GM21529 (cell line): ENCODE measurements around the gene TMEM63B.
"Not testable (repeated sequence)": the region's sequence is repeated elsewhere in the genome, so short reads cannot be mapped to it uniquely, and the experiment has no call there.

Experiments used
- ATAC-seq: cut with Tn5 transposase; IDR thresholded peaks from one replicate; pipeline ENCODE4 v1.9.1; 2021; ENCODE audit not compliant: unreplicated experiment

Gene TMEM63B

GRCh38 chr6:44094403-44095242 lies 32.7 kb upstream of the TMEM63B start:
- no peak for ATAC-seq

- not testable (repeated sequence) for ATAC-seq
Observed at GRCh38 chr6:44095243-44095623, 32.1 kb upstream of the TMEM63B start.

GRCh38 chr6:44096612-44097011 lies 30.7 kb upstream of the TMEM63B start:
- ATAC-seq: no peak

- no peak for ATAC-seq
Observed at GRCh38 chr6:44097782-44098317, 29.5 kb upstream of the TMEM63B start.

- ATAC-seq: no peak
Observed at GRCh38 chr6:44099192-44099591, 28.2 kb upstream of the TMEM63B start.

GRCh38 chr6:44100088-44100550 lies 27.2 kb upstream of the TMEM63B start:
- ATAC-seq: no peak

GRCh38 chr6:44101832-44102231 lies 25.5 kb upstream of the TMEM63B start:
- ATAC-seq: no peak

GRCh38 chr6:44102527-44102926 lies 24.8 kb upstream of the TMEM63B start:
- ATAC-seq: no peak

- ATAC-seq: no peak
Observed at GRCh38 chr6:44104481-44105021, 22.8 kb upstream of the TMEM63B start.

- ATAC-seq: no peak
Observed at GRCh38 chr6:44105146-44105545, 22.2 kb upstream of the TMEM63B start.

- ATAC-seq: no peak
Observed at GRCh38 chr6:44105993-44106740, 21.2 kb upstream of the TMEM63B start.

GRCh38 chr6:44107017-44107416 lies 20.3 kb upstream of the TMEM63B start:
- no peak for ATAC-seq

- no peak for ATAC-seq
Observed at GRCh38 chr6:44108471-44108870, 18.9 kb upstream of the TMEM63B start.

GRCh38 chr6:44109212-44109611 lies 18.1 kb upstream of the TMEM63B start:
- ATAC-seq: no peak

GRCh38 chr6:44110005-44110676 lies 17.2 kb upstream of the TMEM63B start:
- ATAC-seq: no peak

GRCh38 chr6:44110966-44111365 lies 16.4 kb upstream of the TMEM63B start:
- ATAC-seq: no peak

- no peak for ATAC-seq
Observed at GRCh38 chr6:44111434-44112417, 15.6 kb upstream of the TMEM63B start.

- ATAC-seq: no peak
Observed at GRCh38 chr6:44113414-44113813, 13.9 kb upstream of the TMEM63B start.

GRCh38 chr6:44115866-44116265 lies 11.5 kb upstream of the TMEM63B start:
- no peak for ATAC-seq
